ENCODE results near the gene FBXL4.

- TF ChIP-seq CTCF (conservative IDR thresholded peaks at IDR 0.05; ENCODE audit: low read length) (peak; percentile 91), EZH2phosphoT487 (IDR thresholded peaks at IDR 0.05; ENCODE audit: borderline replicate concordance, low read depth, low read length) (no peak)
Observed at GRCh38 chr6:98845211-98846020, 102.3 kb downstream of the FBXL4 start.
